GM12891 (cell line): ENCODE results near the gene PAQR3.

ENCODE experiments used
- POU2F2 ChIP-seq: IDR thresholded peaks from 2 replicates; pipeline ENCODE4 v1.6.1; 2011; ENCODE audit warnings: low read depth, mild to moderate bottlenecking, control low read depth, low read length, moderate library complexity
- SPI1 ChIP-seq: IDR thresholded peaks from 2 replicates; pipeline ENCODE4 v1.6.1; 2011; ENCODE audit warnings: low read depth, low read length, control low read depth
- TAF1 ChIP-seq: IDR thresholded peaks from 2 replicates; pipeline ENCODE4 v1.6.1; 2011; ENCODE audit warnings: low read depth, low read length, control low read depth

DNA sequence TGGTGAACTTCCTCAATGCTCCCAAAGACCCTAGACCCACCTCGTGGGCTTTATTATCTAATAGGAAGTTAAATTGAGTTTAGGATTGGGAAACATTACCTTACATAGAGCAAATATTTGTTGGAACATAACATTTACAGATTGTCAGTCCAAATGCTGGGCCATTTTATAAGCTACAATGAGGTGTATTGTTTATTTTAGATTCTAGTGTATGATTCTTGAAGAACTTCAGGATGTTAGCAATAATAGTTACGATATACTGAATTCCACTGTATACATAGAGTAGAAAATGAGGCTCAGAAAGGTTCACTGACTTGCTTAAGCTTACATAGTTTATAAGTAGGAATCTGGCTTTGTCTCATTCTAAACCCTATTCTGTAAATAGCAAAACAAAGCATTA is 37.4 kb downstream of the PAQR3 start:
- TF ChIP-seq SPI1 (no peak), POU2F2 (no peak), TAF1 (no peak)
